ENCODE data around the gene PASK. TPM values are rescaled to one million over a fixed set of nuclear protein-coding genes. Genes with fewer than 3 reads are reported as not detected.

Gene PASK
- total and polyA plus RNA-seq, 4 donors, result 0.63 to 8.7 (median 3.3) TPM

DNA sequence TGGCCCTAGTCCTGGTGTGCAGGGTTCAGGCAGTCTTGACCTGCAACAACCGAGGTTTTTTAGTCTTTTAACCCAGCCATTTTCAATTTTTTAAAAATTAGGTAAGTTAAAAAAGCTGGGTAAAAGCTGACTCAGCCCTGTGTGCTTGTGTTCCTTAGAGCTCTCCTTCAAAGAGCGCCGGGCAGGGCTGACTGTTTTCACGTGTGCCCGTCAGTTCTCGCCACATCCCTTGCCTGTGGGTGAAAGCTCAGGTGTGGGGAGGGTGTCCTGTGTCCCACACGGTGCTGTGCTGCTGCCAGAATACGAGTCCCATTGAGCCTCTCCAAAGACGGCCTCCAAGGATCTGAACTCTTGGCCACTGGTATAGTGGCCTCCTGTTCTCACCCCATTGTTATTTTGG, 33.9 kb upstream of the PASK start:
- H3K4me1 ChIP-seq (ENCODE audit: control insufficient read depth in 1 of 2, insufficient read depth in 2 of 2, low read length in 2 of 2), result no peaks in the 10 kb centered on the region
- H3K27ac ChIP-seq (ENCODE audit: low read depth in 1 of 2, low read length in 2 of 2), result no peak overlapping the region
- H3K4me3 ChIP-seq (ENCODE audit: low read length in 2 of 2), result no peak overlapping the region
- ATAC-seq (ENCODE audit: low FRiP score) (no peak), DNase-seq (no peak)
- no peaks in the 10 kb centered on the region for H3K9me3 ChIP-seq (ENCODE audit: control insufficient read depth, low read length)
- peaks cover 0 to 2% of the 10 kb centered on the region in 2 donors for H3K36me3 ChIP-seq (ENCODE audit: control insufficient read depth in 1 of 2, insufficient read depth in 2 of 2, low read length in 1 of 2)
- H3K27me3 ChIP-seq (ENCODE audit: control insufficient read depth in 1 of 2, insufficient read depth in 2 of 2, low read length in 1 of 2), result no peaks in the 10 kb centered on the region
- intact Hi-C loops (cut with DNase I), result no loop called here
- 91% methylated on average over 9 of the region's 9 CpGs for WGBS, 2 donors

DNA sequence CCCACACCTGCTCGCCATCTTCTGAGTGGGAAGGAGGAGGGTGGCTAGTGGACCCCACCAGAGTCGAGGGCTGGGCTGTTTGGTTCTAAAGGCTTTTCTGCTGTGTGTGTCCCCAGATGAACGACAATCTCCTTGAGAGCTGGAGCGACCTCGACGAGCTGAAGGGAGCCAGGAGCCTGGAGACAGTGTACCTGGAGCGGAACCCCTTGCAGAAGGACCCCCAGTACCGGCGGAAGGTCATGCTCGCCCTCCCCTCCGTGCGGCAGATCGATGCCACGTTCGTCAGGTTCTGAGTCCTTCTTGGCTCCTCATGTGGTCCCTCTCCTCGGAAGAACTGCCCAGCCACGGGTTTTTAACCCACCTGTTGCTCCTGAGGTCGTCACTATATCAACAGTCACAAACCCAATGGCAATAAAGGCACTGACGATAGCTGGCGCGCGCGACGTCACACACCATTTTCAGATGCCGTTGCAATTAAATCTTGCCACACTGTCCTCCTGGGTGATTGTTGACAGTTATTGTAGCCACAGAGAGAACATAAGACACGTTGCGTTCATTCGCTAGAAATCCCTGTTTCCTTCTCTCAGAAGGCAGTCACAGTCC, 33.4 kb upstream of the PASK start:
- no peak for ATAC-seq (ENCODE audit: low FRiP score)
- intact Hi-C loops (cut with DNase I), result no loop called here
- 88 to 93% methylated on average over 26 to 28 of the region's 28 CpGs for WGBS, 2 donors
- H3K4me1 ChIP-seq (ENCODE audit: control insufficient read depth in 1 of 2, insufficient read depth in 2 of 2, low read length in 2 of 2), result no peaks in the 10 kb centered on the region
- H3K27ac ChIP-seq (ENCODE audit: low read depth in 1 of 2, low read length in 2 of 2), result no peak overlapping the region
- H3K27me3 ChIP-seq (ENCODE audit: control insufficient read depth in 1 of 2, insufficient read depth in 2 of 2, low read length in 1 of 2), result no peaks in the 10 kb centered on the region
- H3K9me3 ChIP-seq (ENCODE audit: control insufficient read depth, low read length), result no peaks in the 10 kb centered on the region
- no peak for DNase-seq
- peaks cover 0 to 4% of the 10 kb centered on the region in 2 donors for H3K36me3 ChIP-seq (ENCODE audit: control insufficient read depth in 1 of 2, insufficient read depth in 2 of 2, low read length in 1 of 2)
- H3K4me3 ChIP-seq (ENCODE audit: low read length in 2 of 2), result no peak overlapping the region

DNA sequence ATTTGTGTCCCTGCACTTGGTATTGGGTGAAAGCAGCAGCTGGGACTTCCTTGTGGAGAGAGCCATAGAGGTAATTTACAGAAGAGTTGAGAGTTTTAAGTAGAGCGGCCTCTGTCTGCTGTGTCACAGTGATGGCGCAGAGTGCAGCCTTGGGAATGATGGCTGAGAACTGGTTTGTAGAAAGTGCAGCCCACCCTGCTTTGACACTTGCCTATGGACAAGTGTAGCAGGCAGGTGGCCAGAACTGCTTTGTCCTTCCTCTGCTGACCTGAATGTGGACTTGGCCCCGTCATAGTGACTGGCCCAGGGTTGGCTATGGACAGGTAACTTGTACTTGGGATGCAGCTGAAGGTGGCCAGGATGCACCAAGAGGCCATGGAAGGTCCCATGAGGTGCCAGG, 32.9 kb upstream of the PASK start:
- no peak for ATAC-seq (ENCODE audit: low FRiP score)
- no peak for DNase-seq
- WGBS, 2 donors, result 98 to 99% methylated on average over 3 of the region's 3 CpGs
- intact Hi-C loops (cut with DNase I), result no loop called here
- Histone ChIP-seq H3K27ac (ENCODE audit: low read depth in 1 of 2, low read length in 2 of 2) (no peak overlapping the region), H3K9me3 (ENCODE audit: control insufficient read depth, low read length) (no peaks in the 10 kb centered on the region), H3K36me3 (ENCODE audit: control insufficient read depth in 1 of 2, insufficient read depth in 2 of 2, low read length in 1 of 2) (peaks cover 0 to 4% of the 10 kb centered on the region in 2 donors), H3K27me3 (ENCODE audit: control insufficient read depth in 1 of 2, insufficient read depth in 2 of 2, low read length in 1 of 2) (no peaks in the 10 kb centered on the region), H3K4me1 (ENCODE audit: control insufficient read depth in 1 of 2, insufficient read depth in 2 of 2, low read length in 2 of 2) (no peaks in the 10 kb centered on the region), H3K4me3 (ENCODE audit: low read length in 2 of 2) (no peak overlapping the region)

DNA sequence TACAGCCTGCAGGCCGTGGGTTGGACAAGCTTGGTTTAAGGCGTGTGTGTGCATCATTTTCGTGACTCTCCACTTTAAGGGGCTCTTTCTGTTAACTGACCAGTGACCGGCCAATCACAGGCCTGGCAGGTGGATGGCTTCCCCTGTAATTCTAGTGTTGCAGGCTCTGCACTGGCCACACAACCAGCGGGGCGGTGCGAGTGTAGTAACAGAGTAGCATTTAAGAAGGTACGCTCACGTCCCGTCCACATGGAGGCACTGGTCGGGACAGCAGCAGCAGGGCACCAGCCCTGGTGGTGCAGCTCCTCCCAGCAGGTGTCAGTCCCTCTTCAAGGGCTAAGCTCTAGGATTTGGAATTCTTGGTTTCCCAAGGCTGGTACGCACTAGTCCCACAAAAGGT, 31.2 kb upstream of the PASK start:
- Histone ChIP-seq H3K4me1 (ENCODE audit: control insufficient read depth in 1 of 2, insufficient read depth in 2 of 2, low read length in 2 of 2) (no peaks in the 10 kb centered on the region), H3K27me3 (ENCODE audit: control insufficient read depth in 1 of 2, insufficient read depth in 2 of 2, low read length in 1 of 2) (no peaks in the 10 kb centered on the region), H3K36me3 (ENCODE audit: control insufficient read depth in 1 of 2, insufficient read depth in 2 of 2, low read length in 1 of 2) (peaks cover 0 to 4% of the 10 kb centered on the region in 2 donors), H3K27ac (ENCODE audit: low read depth in 1 of 2, low read length in 2 of 2) (no peak overlapping the region), H3K9me3 (ENCODE audit: control insufficient read depth, low read length) (no peaks in the 10 kb centered on the region), H3K4me3 (ENCODE audit: low read length in 2 of 2) (no peak overlapping the region)
- WGBS, 2 donors, result 86 to 88% methylated on average over 12 of the region's 12 CpGs
- DNase-seq, result no peak
- no peak for ATAC-seq (ENCODE audit: low FRiP score)
- intact Hi-C loops (cut with DNase I), result no loop called here

DNA sequence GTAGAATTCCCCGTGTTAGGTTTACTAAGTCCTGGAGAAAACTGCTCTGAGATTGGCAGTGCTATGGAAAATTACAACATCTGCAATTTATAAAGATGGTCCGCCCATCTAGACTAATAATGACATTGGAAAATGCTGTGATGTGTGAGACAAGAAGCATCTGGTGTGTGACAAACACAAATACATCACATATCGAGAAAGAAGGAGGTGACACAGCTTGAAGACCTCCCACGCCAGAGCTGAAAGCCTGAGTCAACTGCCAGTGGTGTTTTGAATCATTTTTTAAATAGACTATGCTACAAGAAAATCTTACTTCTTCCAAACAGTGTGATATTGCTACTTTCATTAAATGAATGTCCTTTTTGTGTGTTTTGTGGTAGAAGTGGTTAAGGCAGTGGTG, 30.6 kb upstream of the PASK start:
- 85 to 88% methylated on average over 4 of the region's 4 CpGs for WGBS, 2 donors

DNA sequence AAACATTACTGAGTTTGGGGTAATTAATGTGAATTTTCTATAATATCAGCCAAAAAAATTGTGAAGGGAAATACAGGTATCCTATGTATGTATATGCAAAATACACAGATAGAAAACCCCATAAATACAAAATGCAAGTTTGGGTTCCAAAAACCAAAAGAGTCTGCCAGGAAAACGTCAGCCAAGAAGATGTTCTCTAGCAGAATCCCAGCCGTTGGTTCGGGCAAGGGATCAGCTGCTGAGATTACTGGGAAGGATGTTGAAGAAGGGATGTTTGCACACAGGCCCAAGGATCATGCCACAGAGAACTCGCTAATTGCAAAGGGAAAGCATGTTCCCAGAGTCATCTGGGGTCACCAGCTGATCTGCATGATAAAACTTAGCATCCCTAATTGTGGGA, 29.7 kb upstream of the PASK start:
- 75 to 83% methylated on average over 4 of the region's 4 CpGs for WGBS, 2 donors
- no peak for ATAC-seq (ENCODE audit: low FRiP score)
- intact Hi-C loops (cut with DNase I), result no loop called here
- no peak overlapping the region for H3K4me3 ChIP-seq (ENCODE audit: low read length in 2 of 2)
- no peaks in the 10 kb centered on the region for H3K4me1 ChIP-seq (ENCODE audit: control insufficient read depth in 1 of 2, insufficient read depth in 2 of 2, low read length in 2 of 2)
- H3K36me3 ChIP-seq (ENCODE audit: control insufficient read depth in 1 of 2, insufficient read depth in 2 of 2, low read length in 1 of 2), result peaks cover 2 to 4% of the 10 kb centered on the region in 2 donors
- DNase-seq, result no peak
- no peak overlapping the region for H3K27ac ChIP-seq (ENCODE audit: low read depth in 1 of 2, low read length in 2 of 2)
- no peaks in the 10 kb centered on the region for H3K9me3 ChIP-seq (ENCODE audit: control insufficient read depth, low read length)
- H3K27me3 ChIP-seq (ENCODE audit: control insufficient read depth in 1 of 2, insufficient read depth in 2 of 2, low read length in 1 of 2), result no peaks in the 10 kb centered on the region

More for the DNA sequence above, 30.6 kb upstream of the PASK start:
- DNase-seq (no peak), ATAC-seq (ENCODE audit: low FRiP score) (no peak)
- no peak overlapping the region for H3K27ac ChIP-seq (ENCODE audit: low read depth in 1 of 2, low read length in 2 of 2)
- no peak overlapping the region for H3K4me3 ChIP-seq (ENCODE audit: low read length in 2 of 2)
- intact Hi-C loops (cut with DNase I), result no loop called here
- peaks cover 0 to 4% of the 10 kb centered on the region in 2 donors for H3K36me3 ChIP-seq (ENCODE audit: control insufficient read depth in 1 of 2, insufficient read depth in 2 of 2, low read length in 1 of 2)
- H3K27me3 ChIP-seq (ENCODE audit: control insufficient read depth in 1 of 2, insufficient read depth in 2 of 2, low read length in 1 of 2), result no peaks in the 10 kb centered on the region
- no peaks in the 10 kb centered on the region for H3K9me3 ChIP-seq (ENCODE audit: control insufficient read depth, low read length)
- H3K4me1 ChIP-seq (ENCODE audit: control insufficient read depth in 1 of 2, insufficient read depth in 2 of 2, low read length in 2 of 2), result no peaks in the 10 kb centered on the region

DNA sequence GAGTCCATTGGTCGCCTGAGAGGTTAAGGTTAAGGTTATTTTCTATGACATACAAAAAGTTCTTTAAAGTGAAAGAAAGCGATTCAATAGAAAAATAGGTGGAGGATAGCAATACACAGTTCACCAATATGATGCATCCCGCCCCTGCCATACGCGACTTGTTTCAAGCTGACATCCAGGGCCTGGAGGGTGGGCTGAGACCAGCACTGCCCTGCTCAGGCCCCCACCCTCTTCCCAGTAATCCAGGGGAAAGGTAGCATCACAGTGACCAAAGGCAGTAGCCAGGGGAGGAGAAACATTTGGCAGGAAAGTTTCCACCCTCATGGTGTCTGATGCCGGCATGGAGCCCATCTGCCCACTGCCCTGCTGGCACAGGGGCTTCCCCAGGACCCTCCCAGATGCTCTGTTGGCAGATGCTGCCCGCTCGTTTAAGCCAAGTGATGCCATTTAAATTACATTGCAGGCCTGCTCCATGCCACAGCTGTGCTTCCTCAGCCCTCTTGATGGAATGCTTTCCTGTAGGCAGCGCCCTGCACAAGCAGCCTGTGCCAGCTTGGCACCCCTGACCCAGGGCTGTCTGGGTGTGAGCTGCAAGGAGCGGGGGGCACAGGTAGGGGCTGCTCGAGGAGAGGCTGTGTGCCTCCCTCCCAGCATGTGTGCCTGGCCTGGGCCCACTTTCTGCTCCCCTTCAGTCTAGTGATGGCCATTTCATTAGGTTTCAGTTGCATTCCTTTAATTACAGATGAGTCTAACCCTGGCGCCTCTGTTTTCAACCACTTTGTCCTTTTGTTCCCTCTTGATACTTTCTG, 28.5 kb upstream of the PASK start:
- Histone ChIP-seq H3K4me3 (ENCODE audit: low read length in 2 of 2) (no peak overlapping the region), H3K4me1 (ENCODE audit: control insufficient read depth in 1 of 2, insufficient read depth in 2 of 2, low read length in 2 of 2) (no peaks in the 10 kb centered on the region), H3K27me3 (ENCODE audit: control insufficient read depth in 1 of 2, insufficient read depth in 2 of 2, low read length in 1 of 2) (no peaks in the 10 kb centered on the region), H3K36me3 (ENCODE audit: control insufficient read depth in 1 of 2, insufficient read depth in 2 of 2, low read length in 1 of 2) (peaks cover 2% of the 10 kb centered on the region in 2 donors), H3K9me3 (ENCODE audit: control insufficient read depth, low read length) (no peaks in the 10 kb centered on the region), H3K27ac (ENCODE audit: low read depth in 1 of 2, low read length in 2 of 2) (no peak overlapping the region)
- WGBS, 2 donors, result 96 to 97% methylated on average over 12 of the region's 12 CpGs
- intact Hi-C loops (cut with DNase I), result no loop called here
- peak in 1 of 2 donors; percentile 22 for DNase-seq
- ATAC-seq (ENCODE audit: low FRiP score), result no peak

DNA sequence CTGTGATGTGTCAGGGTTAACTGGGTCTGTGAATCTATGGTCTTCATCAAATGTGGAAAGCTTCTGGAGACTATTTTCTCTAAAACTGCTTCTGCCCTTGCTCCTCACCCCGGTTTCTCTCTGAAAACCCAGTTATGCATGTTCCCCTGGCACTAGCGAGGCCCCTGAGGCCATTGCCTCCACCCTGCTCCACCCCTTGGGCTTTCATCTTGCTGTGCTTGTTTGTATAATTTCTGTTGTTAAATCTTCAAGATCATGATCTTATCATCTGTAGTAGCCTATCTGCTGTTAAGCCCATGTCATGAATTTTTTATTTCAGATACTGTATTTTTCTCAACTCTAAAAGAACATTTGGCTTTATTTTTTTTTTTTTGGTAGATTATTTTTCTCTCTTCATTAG, 24.3 kb upstream of the PASK start:
- no peak for DNase-seq
- no peak for ATAC-seq (ENCODE audit: low FRiP score)
- Histone ChIP-seq H3K9me3 (ENCODE audit: control insufficient read depth, low read length) (peaks cover 4% of the 10 kb centered on the region), H3K4me3 (ENCODE audit: low read length in 2 of 2) (no peak overlapping the region), H3K36me3 (ENCODE audit: control insufficient read depth in 1 of 2, insufficient read depth in 2 of 2, low read length in 1 of 2) (peaks cover 13 to 15% of the 10 kb centered on the region in 2 donors), H3K27ac (ENCODE audit: low read depth in 1 of 2, low read length in 2 of 2) (no peak overlapping the region), H3K4me1 (ENCODE audit: control insufficient read depth in 1 of 2, insufficient read depth in 2 of 2, low read length in 2 of 2) (no peaks in the 10 kb centered on the region), H3K27me3 (ENCODE audit: control insufficient read depth in 1 of 2, insufficient read depth in 2 of 2, low read length in 1 of 2) (no peaks in the 10 kb centered on the region)
- 79 to 87% methylated on average over 2 of the region's 2 CpGs for WGBS, 2 donors
- intact Hi-C loops (cut with DNase I), result no loop called here

DNA sequence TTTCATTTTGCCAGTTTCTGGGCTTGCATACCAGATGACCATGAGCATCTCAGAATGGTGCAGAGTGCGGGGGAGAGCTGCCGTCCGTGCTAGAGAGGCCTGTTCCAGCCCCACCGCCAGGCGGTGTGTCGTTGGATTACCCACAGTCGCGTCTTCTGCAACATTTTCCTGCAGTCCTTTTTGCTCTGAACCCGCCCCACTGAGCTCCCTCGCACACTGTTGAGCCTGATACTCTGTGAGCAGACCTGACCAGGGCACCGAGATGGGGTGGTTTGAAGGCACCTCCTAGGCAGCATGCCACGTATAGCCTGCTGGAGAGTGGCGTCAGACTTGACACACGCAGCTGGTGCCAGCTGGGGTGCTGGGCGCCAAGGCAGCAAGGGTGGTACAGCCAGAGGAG, 19.1 kb upstream of the PASK start:
- DNase-seq, result peak in 1 of 2 donors; percentile 27
- WGBS, 2 donors, result 87 to 90% methylated on average over 15 of the region's 15 CpGs
- H3K4me3 ChIP-seq (ENCODE audit: low read length in 2 of 2), result no peak overlapping the region
- ATAC-seq (ENCODE audit: low FRiP score), result no peak
- no peaks in the 10 kb centered on the region for H3K4me1 ChIP-seq (ENCODE audit: control insufficient read depth in 1 of 2, insufficient read depth in 2 of 2, low read length in 2 of 2)
- peaks cover 4% of the 10 kb centered on the region for H3K9me3 ChIP-seq (ENCODE audit: control insufficient read depth, low read length)
- peaks cover 16 to 21% of the 10 kb centered on the region in 2 donors for H3K36me3 ChIP-seq (ENCODE audit: control insufficient read depth in 1 of 2, insufficient read depth in 2 of 2, low read length in 1 of 2)
- H3K27me3 ChIP-seq (ENCODE audit: control insufficient read depth in 1 of 2, insufficient read depth in 2 of 2, low read length in 1 of 2), result no peaks in the 10 kb centered on the region
- intact Hi-C loops (cut with DNase I), result no loop called here
- H3K27ac ChIP-seq (ENCODE audit: low read depth in 1 of 2, low read length in 2 of 2), result no peak overlapping the region
